Activated T-cell treated with anti-CD3 and anti-CD28 coated beads for 48 hours (primary cell): ENCODE measurements around the gene STARD8.

Experiments
- DNase-seq: peaks from one replicate; pipeline ENCODE4 v3.0.0-alpha.2; 2020; ENCODE audit warnings: low read depth

Gene STARD8

GRCh38 chrX:68690936-68691501 lies 43.6 kb downstream of the STARD8 start:
- no peak for DNase-seq

- no peak for DNase-seq
Measured at GRCh38 chrX:68691921-68692320, 44.5 kb downstream of the STARD8 start.

GRCh38 chrX:68692651-68693050 lies 45.2 kb downstream of the STARD8 start:
- no peak for DNase-seq

- no peak for DNase-seq
Measured at GRCh38 chrX:68693481-68694434, 46.3 kb downstream of the STARD8 start.

- DNase-seq: no peak
Measured at GRCh38 chrX:68694435-68695205, 47.2 kb downstream of the STARD8 start.

GRCh38 chrX:68695206-68695845 lies 47.9 kb downstream of the STARD8 start:
- no peak for DNase-seq

GRCh38 chrX:68696267-68696990 lies 49.0 kb downstream of the STARD8 start:
- DNase-seq: no peak

- no peak for DNase-seq
Measured at GRCh38 chrX:68697036-68697435, 49.6 kb downstream of the STARD8 start.

- DNase-seq: no peak
Measured at GRCh38 chrX:68697465-68698125, 50.1 kb downstream of the STARD8 start.

GRCh38 chrX:68698942-68699341 lies 51.5 kb downstream of the STARD8 start:
- DNase-seq: no peak

GRCh38 chrX:68699960-68700746 lies 52.7 kb downstream of the STARD8 start:
- no peak for DNase-seq

- DNase-seq: no peak
Measured at GRCh38 chrX:68703369-68703768, 55.9 kb downstream of the STARD8 start.

- DNase-seq: no peak
Measured at GRCh38 chrX:68703846-68704245, 56.4 kb downstream of the STARD8 start.

- DNase-seq: no peak
Measured at GRCh38 chrX:68705986-68706385, 58.5 kb downstream of the STARD8 start.

GRCh38 chrX:68708503-68709290 lies 61.2 kb downstream of the STARD8 start:
- DNase-seq: no peak

- no peak for DNase-seq
Measured at GRCh38 chrX:68710870-68711576, 63.6 kb downstream of the STARD8 start.

GRCh38 chrX:68711845-68712244 lies 64.4 kb downstream of the STARD8 start:
- DNase-seq: no peak

GRCh38 chrX:68714856-68715255 lies 67.4 kb downstream of the STARD8 start:
- no peak for DNase-seq

GRCh38 chrX:68717196-68717595 lies 69.7 kb downstream of the STARD8 start:
- DNase-seq: no peak
